SK-N-SH treated with all-trans-retinoic acid at 6 μM for 48 hours (cell line): Measurements from ENCODE around the gene EPS8.

ENCODE experiments used
- ATAC-seq: fragments of 200-7000 bp; cut with Tn5 transposase; 3 replicates; pipeline ENCODE4 v1.9.1; 2020; ENCODE audit warnings: mild to moderate bottlenecking, moderate library complexity
- ARNTL ChIP-seq: fragments of 450-650 bp; formaldehyde crosslinking; IDR thresholded peaks from 2 replicates; pipeline ENCODE4 v1.5.0; 2020; ENCODE audit warnings: low read depth, mild to moderate bottlenecking, moderate library complexity, borderline replicate concordance
- CREB5 ChIP-seq: fragments of 250-450 bp; sonication (Bioruptor Pico); IDR thresholded peaks from 2 replicates; pipeline ENCODE4 v1.5.1; 2020; ENCODE audit warnings: low read depth, mild to moderate bottlenecking, moderate library complexity
- CSDC2 ChIP-seq: fragments of 250-450 bp; sonication (Bioruptor Pico); IDR thresholded peaks from 2 replicates; pipeline ENCODE4 v1.5.0; 2020; ENCODE audit warnings: mild to moderate bottlenecking, moderate library complexity
- CSRNP3 ChIP-seq: fragments of 250-450 bp; sonication (Bioruptor Pico); IDR thresholded peaks from 2 replicates; pipeline ENCODE4 v1.5.1; 2021; ENCODE audit warnings: mild to moderate bottlenecking, moderate library complexity
- ESRRG ChIP-seq: fragments of 250-450 bp; sonication (Bioruptor Pico); IDR thresholded peaks from 2 replicates; pipeline ENCODE4 v1.6.1; 2021; ENCODE audit warnings: mild to moderate bottlenecking
- GLIS3 ChIP-seq: fragments of 250-450 bp; sonication (Bioruptor Pico); IDR thresholded peaks from 2 replicates; pipeline ENCODE4 v1.5.0; 2020; ENCODE audit warnings: mild to moderate bottlenecking, moderate library complexity
- OSR1 ChIP-seq: fragments of 250-450 bp; sonication (Bioruptor Pico); IDR thresholded peaks from 2 replicates; pipeline ENCODE4 v1.8.0; 2022; ENCODE audit warnings: moderate library complexity, mild to moderate bottlenecking, inconsistent platforms
- PATZ1 ChIP-seq: fragments of 250-450 bp; sonication (Bioruptor Pico); IDR thresholded peaks from 2 replicates; pipeline ENCODE4 v1.8.0; 2020; ENCODE audit warnings: mild to moderate bottlenecking, moderate library complexity, borderline replicate concordance
- POU6F1 ChIP-seq: fragments of 250-450 bp; sonication (Bioruptor Pico); IDR thresholded peaks from 2 replicates; pipeline ENCODE4 v1.8.0; 2021; ENCODE audit warnings: low read depth, mild to moderate bottlenecking, moderate library complexity, borderline replicate concordance
- RARB ChIP-seq: fragments of 250-450 bp; sonication (Bioruptor Pico); IDR thresholded peaks from 2 replicates; pipeline ENCODE4 v1.8.0; 2021; ENCODE audit warnings: mild to moderate bottlenecking, moderate library complexity
- SNAI2 ChIP-seq: fragments of 250-450 bp; sonication (Bioruptor Pico); IDR thresholded peaks from 2 replicates; pipeline ENCODE4 v1.5.0; 2020; ENCODE audit warnings: mild to moderate bottlenecking, moderate library complexity
- TCF4 ChIP-seq: fragments of 250-450 bp; sonication (Bioruptor Pico); IDR thresholded peaks from 2 replicates; pipeline ENCODE4 v1.8.0; 2021; ENCODE audit warnings: mild to moderate bottlenecking, moderate library complexity, borderline replicate concordance
- TOX ChIP-seq: fragments of 250-450 bp; sonication (Bioruptor Pico); IDR thresholded peaks from 2 replicates; pipeline ENCODE4 v1.8.0; 2021; ENCODE audit warnings: mild to moderate bottlenecking, moderate library complexity, borderline replicate concordance
- ZC3H10 ChIP-seq: fragments of 250-450 bp; sonication (Bioruptor Pico); IDR thresholded peaks from 2 replicates; pipeline ENCODE4 v1.5.1; 2021; ENCODE audit warnings: mild to moderate bottlenecking, moderate library complexity
- ZFP3 ChIP-seq: fragments of 250-450 bp; sonication (Bioruptor Pico); IDR thresholded peaks from 2 replicates; pipeline ENCODE4 v1.5.0; 2020; ENCODE audit warnings: mild to moderate bottlenecking, moderate library complexity
- ZFP30 ChIP-seq: fragments of 450-650 bp; formaldehyde crosslinking; IDR thresholded peaks from 2 replicates; pipeline ENCODE4 v1.5.0; 2022; ENCODE audit warnings: mild to moderate bottlenecking, moderate library complexity
- ZNF70 ChIP-seq: fragments of 450-650 bp; formaldehyde crosslinking; IDR thresholded peaks from 2 replicates; pipeline ENCODE4 v1.5.0; 2020; ENCODE audit warnings: mild to moderate bottlenecking, moderate library complexity
- ZNF8 ChIP-seq: fragments of 450-650 bp; formaldehyde crosslinking; IDR thresholded peaks from 2 replicates; pipeline ENCODE4 v1.5.0; 2020; ENCODE audit warnings: mild to moderate bottlenecking, moderate library complexity
- TF ChIP-seq, protein P1 (sequence below): fragments of 250-450 bp; sonication (Bioruptor Pico); IDR thresholded peaks from 2 replicates; pipeline ENCODE4 v1.5.0; 2020; ENCODE audit warnings: mild to moderate bottlenecking, moderate library complexity

EPS8 gene

DNA sequence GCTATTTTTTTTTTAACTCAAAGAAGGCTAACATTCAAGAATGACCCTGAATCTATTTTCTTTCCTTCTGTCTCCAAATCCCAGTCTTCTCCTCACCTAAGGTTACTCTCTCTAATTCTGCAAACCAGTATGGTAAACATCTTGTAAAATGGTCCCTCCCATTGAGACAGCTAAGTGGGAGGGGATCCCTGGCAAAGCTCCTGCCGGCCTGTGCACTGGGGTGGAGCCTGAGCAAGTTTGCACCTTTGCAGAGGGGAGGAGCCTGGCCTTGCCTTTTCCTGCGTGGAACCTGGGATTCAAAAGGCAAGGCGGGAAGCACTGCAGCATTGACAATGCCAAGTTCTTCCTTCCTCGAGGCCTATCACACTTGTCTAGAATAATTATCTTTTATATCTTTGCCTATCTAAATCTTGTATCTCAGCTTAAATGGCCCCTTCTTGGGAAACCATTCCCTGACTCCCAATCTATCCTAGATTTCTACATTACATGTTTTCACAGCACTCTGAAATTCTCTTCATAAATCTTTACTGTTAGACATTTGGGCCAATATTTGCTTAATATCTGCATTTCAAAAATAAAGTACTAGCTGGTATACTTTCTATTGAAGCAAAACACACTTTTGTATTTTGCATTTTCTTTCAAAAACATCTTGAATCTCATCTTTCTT lies 83.0 kb downstream of the EPS8 start:
- no peak for TF ChIP-seq ZC3H10
- no peak for TF ChIP-seq TOX
- TF ChIP-seq GLIS3 (CRISPR knock-in tag), result no peak
- TF ChIP-seq, all 23 proteins: peak for 0
- no peak for ATAC-seq

DNA sequence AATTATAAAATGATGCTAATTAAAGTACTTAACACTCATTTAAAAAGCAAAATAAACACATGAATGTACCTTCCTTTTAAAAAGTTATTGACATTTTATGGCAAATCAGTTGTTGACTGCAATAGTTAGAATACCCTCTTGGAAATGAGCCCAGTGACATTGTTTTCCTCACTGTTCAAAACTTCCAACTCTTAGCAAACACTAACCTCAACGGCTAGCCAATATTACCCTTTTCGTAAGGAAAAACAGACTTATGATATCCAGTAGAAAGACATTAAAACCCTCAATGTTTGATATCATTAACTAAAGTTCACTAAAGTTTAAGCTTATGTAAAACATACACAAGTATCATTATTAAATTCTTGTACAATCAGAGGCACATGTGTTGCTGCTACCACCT lies 83.6 kb downstream of the EPS8 start:
- ATAC-seq, result no peak
- TF ChIP-seq ARNTL (CRISPR knock-in tag) (no peak), OSR1 (CRISPR knock-in tag) (no peak), RARB (no peak), PATZ1 (CRISPR knock-in tag) (no peak), ESRRG (CRISPR knock-in tag) (no peak), POU6F1 (no peak), CSRNP3 (no peak), ZFP30 (no peak), SNAI2 (CRISPR knock-in tag) (no peak), CREB5 (CRISPR knock-in tag) (no peak), ZNF8 (CRISPR knock-in tag) (no peak), GLIS3 (CRISPR knock-in tag) (no peak), ZFP3 (CRISPR knock-in tag) (no peak), CSDC2 (no peak)
- TF ChIP-seq, protein P1, sequence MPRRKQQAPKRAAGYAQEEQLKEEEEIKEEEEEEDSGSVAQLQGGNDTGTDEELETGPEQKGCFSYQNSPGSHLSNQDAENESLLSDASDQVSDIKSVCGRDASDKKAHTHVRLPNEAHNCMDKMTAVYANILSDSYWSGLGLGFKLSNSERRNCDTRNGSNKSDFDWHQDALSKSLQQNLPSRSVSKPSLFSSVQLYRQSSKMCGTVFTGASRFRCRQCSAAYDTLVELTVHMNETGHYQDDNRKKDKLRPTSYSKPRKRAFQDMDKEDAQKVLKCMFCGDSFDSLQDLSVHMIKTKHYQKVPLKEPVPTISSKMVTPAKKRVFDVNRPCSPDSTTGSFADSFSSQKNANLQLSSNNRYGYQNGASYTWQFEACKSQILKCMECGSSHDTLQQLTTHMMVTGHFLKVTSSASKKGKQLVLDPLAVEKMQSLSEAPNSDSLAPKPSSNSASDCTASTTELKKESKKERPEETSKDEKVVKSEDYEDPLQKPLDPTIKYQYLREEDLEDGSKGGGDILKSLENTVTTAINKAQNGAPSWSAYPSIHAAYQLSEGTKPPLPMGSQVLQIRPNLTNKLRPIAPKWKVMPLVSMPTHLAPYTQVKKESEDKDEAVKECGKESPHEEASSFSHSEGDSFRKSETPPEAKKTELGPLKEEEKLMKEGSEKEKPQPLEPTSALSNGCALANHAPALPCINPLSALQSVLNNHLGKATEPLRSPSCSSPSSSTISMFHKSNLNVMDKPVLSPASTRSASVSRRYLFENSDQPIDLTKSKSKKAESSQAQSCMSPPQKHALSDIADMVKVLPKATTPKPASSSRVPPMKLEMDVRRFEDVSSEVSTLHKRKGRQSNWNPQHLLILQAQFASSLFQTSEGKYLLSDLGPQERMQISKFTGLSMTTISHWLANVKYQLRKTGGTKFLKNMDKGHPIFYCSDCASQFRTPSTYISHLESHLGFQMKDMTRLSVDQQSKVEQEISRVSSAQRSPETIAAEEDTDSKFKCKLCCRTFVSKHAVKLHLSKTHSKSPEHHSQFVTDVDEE (CRISPR knock-in tag), result no peak

DNA sequence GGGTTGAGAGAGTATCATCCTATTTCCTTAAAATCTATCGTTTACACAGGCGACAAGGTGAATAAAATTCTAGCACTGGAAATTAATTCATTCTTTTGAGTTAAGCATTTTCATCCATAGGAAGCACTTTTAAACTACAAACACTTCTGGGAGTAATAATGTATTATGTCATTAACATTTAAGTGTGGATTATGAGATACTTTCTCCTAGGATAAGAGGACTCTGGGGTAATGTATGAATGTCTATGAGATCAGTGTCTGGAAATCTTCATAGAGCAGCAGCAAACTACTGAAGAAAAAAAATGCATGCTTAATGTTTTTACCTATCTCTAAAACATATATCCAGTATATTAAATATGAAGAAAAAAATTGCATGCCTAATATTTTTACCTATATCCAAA lies 86.9 kb downstream of the EPS8 start:
- TF ChIP-seq ZNF70 (CRISPR knock-in tag), result no peak
- TF ChIP-seq CSRNP3, result no peak
- TF ChIP-seq ARNTL (CRISPR knock-in tag), result no peak
- TF ChIP-seq TCF4, result no peak
- TF ChIP-seq GLIS3 (CRISPR knock-in tag), result no peak
- no peak for TF ChIP-seq ZC3H10
- peak; percentile 10; the same call in 1 of the 3 replicates for ATAC-seq
